K562 (cell line): Measurements from ENCODE around the gene FERMT3. TPM values are rescaled to one million over a fixed set of nuclear protein-coding genes. Genes with fewer than 3 reads are reported as not detected.
A peak's percentile ranks its signal among the peaks of the same experiment; 100 is the strongest.

Experiments used
- ATF7 ChIP-seq: fragments of 450-650 bp; IDR thresholded peaks from 2 replicates; pipeline ENCODE4 v1.7.1; 2014; ENCODE audit warnings: mild to moderate bottlenecking, moderate library complexity
- FOXM1 ChIP-seq, 2 experiments: fragments of 450-650 bp in 1 of 2; sonication (generic) in 1 of 2; formaldehyde crosslinking in 1 of 2; IDR thresholded peaks; 2 replicates each; pipeline versions ENCODE4 v1.6.1 to v1.9.0; 2017 to 2022; ENCODE audit warnings: low read depth in 2 of 2, mild to moderate bottlenecking in 2 of 2, missing genetic modification reagents in 1 of 2, moderate library complexity in 1 of 2
- MEIS2 ChIP-seq: fragments of 450-650 bp; IDR thresholded peaks from 2 replicates; pipeline ENCODE4 v1.6.1; 2014; ENCODE audit warnings: mild to moderate bottlenecking; ENCODE audit not compliant: partially characterized antibody
- MTA3 ChIP-seq: fragments of 450-650 bp; formaldehyde crosslinking; IDR thresholded peaks from 2 replicates; pipeline ENCODE4 v1.6.1; 2017; ENCODE audit warnings: mild to moderate bottlenecking, borderline replicate concordance
- PHF8 ChIP-seq: fragments of 200-600 bp; sonication (generic); IDR thresholded peaks from 2 replicates; pipeline ENCODE4 v1.6.1; 2012; ENCODE audit warnings: mixed run types, mild to moderate bottlenecking, inconsistent platforms, low read length, moderate library complexity, borderline replicate concordance
- SRSF1 ChIP-seq: fragments of 200-400 bp; formaldehyde crosslinking; IDR thresholded peaks from 2 replicates; pipeline ENCODE4 v1.6.1; 2017; ENCODE audit warnings: mild to moderate bottlenecking, low read depth, low read length, moderate library complexity
- STAT5A ChIP-seq: IDR thresholded peaks from 2 replicates; pipeline ENCODE4 v1.6.1; 2012; ENCODE audit warnings: low read length, inconsistent platforms, borderline replicate concordance
- TCFL5 ChIP-seq: fragments of 250-450 bp; sonication (Bioruptor Pico); conservative IDR thresholded peaks from 2 replicates; pipeline ENCODE4 v1.6.1; 2021; ENCODE audit warnings: mild to moderate bottlenecking, moderate library complexity, matching md5 sums
- ZBED1 ChIP-seq: IDR thresholded peaks from 2 replicates; pipeline ENCODE4 v1.6.1; 2014
- ZNF695 ChIP-seq: fragments of 450-650 bp; formaldehyde crosslinking; IDR thresholded peaks from 2 replicates; pipeline ENCODE4 v1.4.0; 2020; ENCODE audit warnings: mild to moderate bottlenecking, moderate library complexity
- ZNF717 ChIP-seq: fragments of 250-450 bp; sonication (Bioruptor Pico); IDR thresholded peaks from 2 replicates; pipeline ENCODE4 v1.5.0; 2021
- ZNF79 ChIP-seq: fragments of 250-450 bp; sonication (Bioruptor Pico); IDR thresholded peaks from 2 replicates; pipeline ENCODE4 v1.4.0; 2020; ENCODE audit warnings: low read depth, mild to moderate bottlenecking, moderate library complexity
- polyA plus RNA-seq, 8 experiments: library from polyadenylated mRNA; depleted of rRNA in 4 of 8; stranded (reverse) in 5 of 8; unstranded in 3 of 8; fragments of >200 nt; fragmentation: Nextera tagmentation in 2 of 8; fragmentation: Illumina TruSeq in 1 of 8; extraction: Ambion mirVana in 2 of 8; extraction: Trizol in 1 of 8; gene quantifications; 2 replicates each; pipeline versions ENCODE4 v1.2.1 to v1.2.3, GENCODE V29; 2011 to 2014; ENCODE audit warnings: inconsistent platforms in 1 of 8, missing spikeins in 1 of 8
- total RNA-seq, 7 experiments: library from RNA; depleted of rRNA in 6 of 7; stranded (reverse); fragments of >200 nt in 6 of 7; fragmentation: Illumina TruSeq in 2 of 7; extraction: Trizol in 2 of 7; gene quantifications; 2 replicates each; pipeline versions ENCODE4 v1.2.1 to v1.2.3, GENCODE V29; 2011 to 2021; ENCODE audit warnings: low replicate concordance in 1 of 7
- TF ChIP-seq, protein P1 (sequence below): fragments of 250-450 bp; sonication (Bioruptor Pico); IDR thresholded peaks from 2 replicates; pipeline ENCODE4 v1.5.0; 2020; ENCODE audit warnings: mild to moderate bottlenecking
- TF ChIP-seq, protein P2 (sequence below), 2 experiments: fragments of 250-450 bp in 1 of 2; fragments of 450-650 bp in 1 of 2; sonication (Bioruptor Pico) in 1 of 2; IDR thresholded peaks; 2 replicates each; pipeline versions ENCODE4 v1.6.1 to v1.8.0; 2016 to 2021; ENCODE audit warnings: mild to moderate bottlenecking in 2 of 2, moderate library complexity in 2 of 2, missing compliant biosample characterization in 1 of 2, missing genetic modification characterization in 1 of 2
- TF ChIP-seq, protein P3 (sequence below): fragments of 200-800 bp; sonication (Bioruptor generic); IDR thresholded peaks from 2 replicates; pipeline ENCODE4 v1.6.1; 2016; ENCODE audit warnings: missing genetic modification characterization, missing compliant biosample characterization
- TF ChIP-seq, protein P4 (sequence below): fragments of 450-650 bp; IDR thresholded peaks from 2 replicates; pipeline ENCODE4 v1.7.0; 2016; ENCODE audit warnings: borderline replicate concordance

The FERMT3 gene
- total and polyA plus RNA-seq, 9 of the 15 experiments (the other 6 are each of a cell fraction or from before 2014, with no cell fraction given), result 3.2 to 275 (median 79.7) TPM

DNA sequence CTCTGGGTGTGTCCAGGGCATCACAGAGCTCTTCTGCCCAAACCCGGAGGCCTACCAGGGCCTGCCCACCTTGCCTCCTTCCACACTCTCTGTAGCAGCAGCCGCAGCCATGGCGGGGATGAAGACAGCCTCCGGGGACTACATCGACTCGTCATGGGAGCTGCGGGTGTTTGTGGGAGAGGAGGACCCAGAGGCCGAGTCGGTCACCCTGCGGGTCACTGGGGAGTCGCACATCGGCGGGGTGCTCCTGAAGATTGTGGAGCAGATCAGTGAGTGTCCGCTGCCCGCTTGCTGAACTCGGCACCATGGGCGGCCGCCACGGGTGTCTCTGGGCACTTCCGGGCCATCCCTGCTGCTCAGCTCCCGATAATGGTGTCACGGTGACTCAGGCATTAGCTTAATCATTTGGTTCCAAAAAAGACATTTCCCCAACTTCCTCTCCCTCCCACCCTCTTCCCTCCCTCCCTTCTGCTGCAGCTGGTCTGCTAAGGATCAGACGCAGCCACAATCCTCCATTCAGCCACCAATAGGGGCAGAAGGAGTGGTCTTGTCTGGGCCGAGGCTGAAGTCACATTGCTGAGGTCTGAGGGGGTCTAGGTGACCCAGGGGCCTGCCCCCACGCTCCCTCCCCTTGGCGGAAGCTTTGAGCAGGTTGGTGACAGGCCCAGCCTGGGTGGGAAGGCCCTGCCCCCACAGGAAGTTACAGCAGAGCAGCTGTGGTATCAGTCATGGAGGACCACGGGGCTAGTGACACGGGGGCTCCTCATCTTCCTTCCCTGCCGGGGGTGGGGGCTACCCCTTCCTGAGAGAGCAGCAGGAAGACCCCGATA is 950 bp downstream of the FERMT3 start (continued):
- TF ChIP-seq SRSF1 (no peak), ZBED1 (no peak), PHF8 (peak; percentile 56; the same call in 1 of the 2 replicates), ZNF695 (CRISPR knock-in tag) (no peak), ZNF79 (no peak), STAT5A (no peak), FOXM1 (IDR thresholded peaks at IDR 0.05; ENCODE audit: low read depth) (no peak), FOXM1 (CRISPR knock-in tag; IDR thresholded peaks at IDR 0.05; ENCODE audit: low read depth) (no peak), ATF7 (peak; percentile 60; the same call in 1 of the 2 replicates), MEIS2 (peak; percentile 61), MTA3 (no peak; the same call in 1 of the 2 replicates), ZNF717 (no peak), TCFL5 (no peak)
- TF ChIP-seq, protein P1, sequence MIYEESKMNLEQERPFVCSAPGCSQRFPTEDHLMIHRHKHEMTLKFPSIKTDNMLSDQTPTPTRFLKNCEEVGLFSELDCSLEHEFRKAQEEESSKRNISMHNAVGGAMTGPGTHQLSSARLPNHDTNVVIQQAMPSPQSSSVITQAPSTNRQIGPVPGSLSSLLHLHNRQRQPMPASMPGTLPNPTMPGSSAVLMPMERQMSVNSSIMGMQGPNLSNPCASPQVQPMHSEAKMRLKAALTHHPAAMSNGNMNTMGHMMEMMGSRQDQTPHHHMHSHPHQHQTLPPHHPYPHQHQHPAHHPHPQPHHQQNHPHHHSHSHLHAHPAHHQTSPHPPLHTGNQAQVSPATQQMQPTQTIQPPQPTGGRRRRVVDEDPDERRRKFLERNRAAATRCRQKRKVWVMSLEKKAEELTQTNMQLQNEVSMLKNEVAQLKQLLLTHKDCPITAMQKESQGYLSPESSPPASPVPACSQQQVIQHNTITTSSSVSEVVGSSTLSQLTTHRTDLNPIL (CRISPR knock-in tag), result 0 out of 2 replicates have a peak, but pooled peaks have one; percentile 42
- TF ChIP-seq, protein P2, sequence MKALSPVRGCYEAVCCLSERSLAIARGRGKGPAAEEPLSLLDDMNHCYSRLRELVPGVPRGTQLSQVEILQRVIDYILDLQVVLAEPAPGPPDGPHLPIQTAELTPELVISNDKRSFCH (CRISPR knock-in tag; IDR thresholded peaks at IDR 0.05), result no peak
- TF ChIP-seq, protein P2 (tag; IDR thresholded peaks at IDR 0.05), result 0 out of 2 replicates have a peak, but pooled peaks have one; percentile 14
- TF ChIP-seq, protein P3, sequence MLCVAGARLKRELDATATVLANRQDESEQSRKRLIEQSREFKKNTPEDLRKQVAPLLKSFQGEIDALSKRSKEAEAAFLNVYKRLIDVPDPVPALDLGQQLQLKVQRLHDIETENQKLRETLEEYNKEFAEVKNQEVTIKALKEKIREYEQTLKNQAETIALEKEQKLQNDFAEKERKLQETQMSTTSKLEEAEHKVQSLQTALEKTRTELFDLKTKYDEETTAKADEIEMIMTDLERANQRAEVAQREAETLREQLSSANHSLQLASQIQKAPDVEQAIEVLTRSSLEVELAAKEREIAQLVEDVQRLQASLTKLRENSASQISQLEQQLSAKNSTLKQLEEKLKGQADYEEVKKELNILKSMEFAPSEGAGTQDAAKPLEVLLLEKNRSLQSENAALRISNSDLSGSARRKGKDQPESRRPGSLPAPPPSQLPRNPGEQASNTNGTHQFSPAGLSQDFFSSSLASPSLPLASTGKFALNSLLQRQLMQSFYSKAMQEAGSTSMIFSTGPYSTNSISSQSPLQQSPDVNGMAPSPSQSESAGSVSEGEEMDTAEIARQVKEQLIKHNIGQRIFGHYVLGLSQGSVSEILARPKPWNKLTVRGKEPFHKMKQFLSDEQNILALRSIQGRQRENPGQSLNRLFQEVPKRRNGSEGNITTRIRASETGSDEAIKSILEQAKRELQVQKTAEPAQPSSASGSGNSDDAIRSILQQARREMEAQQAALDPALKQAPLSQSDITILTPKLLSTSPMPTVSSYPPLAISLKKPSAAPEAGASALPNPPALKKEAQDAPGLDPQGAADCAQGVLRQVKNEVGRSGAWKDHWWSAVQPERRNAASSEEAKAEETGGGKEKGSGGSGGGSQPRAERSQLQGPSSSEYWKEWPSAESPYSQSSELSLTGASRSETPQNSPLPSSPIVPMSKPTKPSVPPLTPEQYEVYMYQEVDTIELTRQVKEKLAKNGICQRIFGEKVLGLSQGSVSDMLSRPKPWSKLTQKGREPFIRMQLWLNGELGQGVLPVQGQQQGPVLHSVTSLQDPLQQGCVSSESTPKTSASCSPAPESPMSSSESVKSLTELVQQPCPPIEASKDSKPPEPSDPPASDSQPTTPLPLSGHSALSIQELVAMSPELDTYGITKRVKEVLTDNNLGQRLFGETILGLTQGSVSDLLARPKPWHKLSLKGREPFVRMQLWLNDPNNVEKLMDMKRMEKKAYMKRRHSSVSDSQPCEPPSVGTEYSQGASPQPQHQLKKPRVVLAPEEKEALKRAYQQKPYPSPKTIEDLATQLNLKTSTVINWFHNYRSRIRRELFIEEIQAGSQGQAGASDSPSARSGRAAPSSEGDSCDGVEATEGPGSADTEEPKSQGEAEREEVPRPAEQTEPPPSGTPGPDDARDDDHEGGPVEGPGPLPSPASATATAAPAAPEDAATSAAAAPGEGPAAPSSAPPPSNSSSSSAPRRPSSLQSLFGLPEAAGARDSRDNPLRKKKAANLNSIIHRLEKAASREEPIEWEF (CRISPR knock-in tag), result no peak
- TF ChIP-seq, protein P4, sequence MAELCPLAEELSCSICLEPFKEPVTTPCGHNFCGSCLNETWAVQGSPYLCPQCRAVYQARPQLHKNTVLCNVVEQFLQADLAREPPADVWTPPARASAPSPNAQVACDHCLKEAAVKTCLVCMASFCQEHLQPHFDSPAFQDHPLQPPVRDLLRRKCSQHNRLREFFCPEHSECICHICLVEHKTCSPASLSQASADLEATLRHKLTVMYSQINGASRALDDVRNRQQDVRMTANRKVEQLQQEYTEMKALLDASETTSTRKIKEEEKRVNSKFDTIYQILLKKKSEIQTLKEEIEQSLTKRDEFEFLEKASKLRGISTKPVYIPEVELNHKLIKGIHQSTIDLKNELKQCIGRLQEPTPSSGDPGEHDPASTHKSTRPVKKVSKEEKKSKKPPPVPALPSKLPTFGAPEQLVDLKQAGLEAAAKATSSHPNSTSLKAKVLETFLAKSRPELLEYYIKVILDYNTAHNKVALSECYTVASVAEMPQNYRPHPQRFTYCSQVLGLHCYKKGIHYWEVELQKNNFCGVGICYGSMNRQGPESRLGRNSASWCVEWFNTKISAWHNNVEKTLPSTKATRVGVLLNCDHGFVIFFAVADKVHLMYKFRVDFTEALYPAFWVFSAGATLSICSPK, result no peak
